Mesothelial cell of epicardium (in vitro differentiated cells): Measurements from ENCODE around the gene GPATCH11. TPM values are rescaled to one million over a fixed set of nuclear protein-coding genes. Genes with fewer than 3 reads are reported as not detected.

Experiments
- DNase-seq, 2 experiments: peaks; one replicate each; pipeline ENCODE4 v3.0.0; 2021; ENCODE audit warnings: low spot score in 2 of 2; ENCODE audit not compliant: unreplicated experiment in 2 of 2
- H3K27ac Mint-ChIP-seq: 2 replicates; pipeline ENCODE4 v1.8.0; 2021; ENCODE audit warnings: mixed read lengths
- H3K27me3 Mint-ChIP-seq: 2 replicates; pipeline ENCODE4 v1.8.0; 2021; ENCODE audit warnings: low read depth, mixed read lengths
- H3K36me3 Mint-ChIP-seq: 2 replicates; pipeline ENCODE4 v1.8.0; 2021; ENCODE audit warnings: mixed read lengths
- H3K4me1 Mint-ChIP-seq: 2 replicates; pipeline ENCODE4 v1.8.0; 2021; ENCODE audit warnings: mixed read lengths
- H3K4me3 Mint-ChIP-seq: 2 replicates; pipeline ENCODE4 v1.8.0; 2021; ENCODE audit warnings: mild to moderate bottlenecking, moderate library complexity, mixed read lengths
- H3K9me3 Mint-ChIP-seq: 2 replicates; pipeline ENCODE4 v1.8.0; 2021; ENCODE audit warnings: mixed read lengths
- CTCF ChIP-seq: fragments of 200-600 bp; sonication (generic); IDR thresholded peaks from one replicate; pipeline ENCODE4 v1.5.0; 2021; ENCODE audit warnings: antibody characterized with exemption; ENCODE audit not compliant: unreplicated experiment
- total RNA-seq: library from RNA; stranded (reverse); gene quantifications from 3 replicates; pipeline ENCODE4 v1.2.1, GENCODE V29; 2021

The GPATCH11 gene
- total RNA-seq, 1 donor from 2014 or later, result 4.6 TPM

GRCh38 chr2:37080266-37080665, 4.1 kb upstream of the GPATCH11 start:
- Mint-ChIP-seq H3K9me3 (no peaks in the 10 kb centered on the region), H3K27ac (no peak overlapping the region), H3K4me3 (no peak overlapping the region), H3K4me1 (peaks cover 4% of the 10 kb centered on the region), H3K27me3 (no peaks in the 10 kb centered on the region), H3K36me3 (peaks cover 30% of the 10 kb centered on the region)
- TF ChIP-seq CTCF, result no peak
- DNase-seq, result no peak

GRCh38 chr2:37080689-37081088, 3.6 kb upstream of the GPATCH11 start:
- H3K36me3 Mint-ChIP-seq, result peaks cover 26% of the 10 kb centered on the region
- H3K27ac Mint-ChIP-seq, result no peak overlapping the region
- H3K4me3 Mint-ChIP-seq, result no peak overlapping the region
- peaks cover 4% of the 10 kb centered on the region for H3K4me1 Mint-ChIP-seq
- no peak for TF ChIP-seq CTCF
- no peak for DNase-seq
- H3K27me3 Mint-ChIP-seq, result no peaks in the 10 kb centered on the region
- H3K9me3 Mint-ChIP-seq, result no peaks in the 10 kb centered on the region

- Mint-ChIP-seq H3K4me1 (peaks cover 4% of the 10 kb centered on the region), H3K9me3 (no peaks in the 10 kb centered on the region), H3K27ac (no peak overlapping the region), H3K27me3 (no peaks in the 10 kb centered on the region), H3K4me3 (no peak overlapping the region), H3K36me3 (peaks cover 15% of the 10 kb centered on the region)
- DNase-seq, result no peak
- no peak for TF ChIP-seq CTCF
Measured at GRCh38 chr2:37084797-37085196, 479 bp downstream of the GPATCH11 start.

GRCh38 chr2:37085731-37086147, 1.4 kb downstream of the GPATCH11 start:
- Mint-ChIP-seq H3K4me3 (no peak overlapping the region), H3K9me3 (no peaks in the 10 kb centered on the region), H3K27me3 (no peaks in the 10 kb centered on the region), H3K27ac (no peak overlapping the region), H3K4me1 (peaks cover 4% of the 10 kb centered on the region), H3K36me3 (peaks cover 7% of the 10 kb centered on the region)
- no peak for DNase-seq
- TF ChIP-seq CTCF, result no peak

DNA sequence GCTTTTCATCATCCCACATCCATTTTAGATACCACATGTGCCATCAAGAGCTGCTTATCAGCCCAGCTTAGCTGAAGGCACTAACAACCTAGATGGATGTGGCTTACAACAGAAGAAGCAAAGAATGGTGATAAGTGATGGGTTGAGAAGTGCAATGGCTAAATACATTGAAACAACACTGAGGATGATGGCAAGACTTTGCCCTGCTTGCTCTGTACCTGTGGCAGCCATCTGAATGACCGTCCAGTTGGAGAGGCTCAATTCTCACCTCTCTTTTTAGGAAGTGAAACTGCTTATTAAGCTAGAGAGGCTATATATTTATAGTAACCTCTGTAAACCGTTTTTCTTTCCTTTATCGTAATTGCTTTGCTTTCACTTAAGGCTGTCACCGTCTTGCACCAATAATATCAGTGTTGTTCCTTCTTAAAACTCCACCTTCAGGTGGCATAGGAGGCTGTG, 5.7 kb downstream of the GPATCH11 start:
- Mint-ChIP-seq H3K36me3 (peaks cover 13% of the 10 kb centered on the region), H3K4me3 (no peak overlapping the region), H3K9me3 (no peaks in the 10 kb centered on the region), H3K4me1 (no peaks in the 10 kb centered on the region), H3K27ac (no peak overlapping the region), H3K27me3 (no peaks in the 10 kb centered on the region)
- no peak for TF ChIP-seq CTCF
- no peak for DNase-seq

DNA sequence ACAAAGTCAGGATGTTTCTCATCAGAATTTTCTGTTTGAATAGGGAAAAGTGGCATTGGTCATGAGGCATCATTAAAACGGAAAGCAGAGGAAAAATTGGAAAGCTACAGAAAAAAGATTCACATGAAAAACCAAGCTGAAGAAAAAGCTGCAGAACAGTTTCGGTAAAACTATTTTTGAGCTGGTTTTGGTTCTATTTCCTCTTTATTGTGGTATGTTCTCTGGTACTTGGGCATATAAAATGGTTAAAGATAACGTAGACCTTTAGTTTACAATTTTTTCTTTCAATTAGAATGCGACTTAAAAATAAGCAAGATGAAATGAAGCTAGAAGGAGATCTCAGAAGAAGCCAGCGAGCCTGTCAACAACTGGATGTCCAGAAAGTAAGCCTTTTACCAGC, 7.6 kb downstream of the GPATCH11 start:
- Mint-ChIP-seq H3K27me3 (no peaks in the 10 kb centered on the region), H3K36me3 (peaks cover 18% of the 10 kb centered on the region), H3K4me1 (no peaks in the 10 kb centered on the region), H3K4me3 (no peak overlapping the region), H3K9me3 (no peaks in the 10 kb centered on the region), H3K27ac (no peak overlapping the region)
- no peak for TF ChIP-seq CTCF
- DNase-seq, result no peak
